K562 (cell line): Measurements from ENCODE around the gene KIF7. TPM values are rescaled to one million over a fixed set of nuclear protein-coding genes. Genes with fewer than 3 reads are reported as not detected.

ENCODE experiments used
- ATAC-seq: fragments of 200-7000 bp; cut with Tn5 transposase; 3 replicates; pipeline ENCODE4 v1.9.1; 2020; ENCODE audit warnings: moderate library complexity
- BruUV-seq: library from RNA; stranded (reverse); fragments of 400-500 nt; replicated peaks from 2 replicates; lab custom pipeline; 2021; lab: Mats Ljungman, UMichigan
- CTCF ChIA-PET: fragments of 300-600 bp; formaldehyde crosslinking; extraction: SDS; loops from one replicate; lab custom pipeline; 2021; ENCODE audit warnings: low intra/inter-chr PET ratio; lab: Yijun Ruan, JAX
- POLR2A ChIA-PET: fragments of 300-600, 350-650 bp; sonication (Branson Sonifier 250); formaldehyde crosslinking; extraction: SDS; loops from one replicate; lab custom pipeline; 2021; ENCODE audit warnings: antibody characterized with exemption, inconsistent platforms; lab: Yijun Ruan, JAX
- DNase-seq, 4 experiments: peaks; one replicate each; pipeline versions ENCODE4 v3.0.0 to v3.0.0-alpha.2; 2011 to 2018; ENCODE audit warnings: low spot score in 3 of 4, mixed read lengths in 3 of 4; ENCODE audit errors: extremely low read depth in 1 of 4
- FAIRE-seq: peaks from 2 replicates; lab custom pipeline; 2011; peaks lifted over from hg19 to GRCh38; lab: Jason Lieb, UNC
- H2AFZ ChIP-seq: 2 replicates; pipeline ENCODE4 v1.6.0; 2011; ENCODE audit warnings: low read depth, low read length, control low read depth, inconsistent platforms
- H3K27ac ChIP-seq: fragments of 200-600 bp; 3 replicates; pipeline ENCODE4 v1.8.0; 2011; ENCODE audit warnings: low read depth, mild to moderate bottlenecking, control low read depth, inconsistent platforms, low read length, moderate library complexity, mixed read lengths; ENCODE audit errors: extremely low read depth
- H3K27me3 ChIP-seq, 2 experiments: fragments of 300-600 bp in 1 of 2; 2 replicates in 1 of 2; 3 replicates in 1 of 2; pipeline versions ENCODE4 v1.6.0 to v1.8.0; 2011; ENCODE audit warnings: inconsistent platforms in 2 of 2, low read length in 2 of 2, mild to moderate bottlenecking in 1 of 2, mixed read lengths in 1 of 2, moderate library complexity in 1 of 2; ENCODE audit not compliant: control insufficient read depth in 2 of 2, insufficient read depth in 2 of 2
- H3K36me3 ChIP-seq: fragments of 300-600 bp; 3 replicates; pipeline ENCODE4 v1.8.0; 2011; ENCODE audit warnings: mild to moderate bottlenecking, low read length, inconsistent platforms; ENCODE audit not compliant: control insufficient read depth, insufficient read depth
- H3K4me1 ChIP-seq, 2 experiments: fragments of 200-600 bp in 1 of 2; replicated peaks in 1 of 2; 2 replicates in 1 of 2; 3 replicates in 1 of 2; pipeline versions ENCODE4 v1.5.1 to v1.8.0; 2011; ENCODE audit warnings: inconsistent platforms in 2 of 2, low read length in 2 of 2, mild to moderate bottlenecking in 1 of 2, mixed read lengths in 1 of 2, moderate library complexity in 1 of 2; ENCODE audit not compliant: control insufficient read depth in 2 of 2, insufficient read depth in 2 of 2
- H3K4me2 ChIP-seq: 2 replicates; pipeline ENCODE4 v1.6.1; 2011; ENCODE audit warnings: low read length, control low read depth, inconsistent platforms, mixed read lengths; ENCODE audit not compliant: insufficient read depth
- H3K4me3 ChIP-seq: fragments of 200-600 bp; sonication (generic), shearing (Covaris generic); 2 replicates; pipeline ENCODE4 v1.5.1; 2016; ENCODE audit warnings: control low read depth, inconsistent platforms
- H3K79me2 ChIP-seq: fragments of 200-600 bp; 3 replicates; pipeline ENCODE4 v1.8.0; 2011; ENCODE audit warnings: low read length, inconsistent platforms; ENCODE audit not compliant: control insufficient read depth, insufficient read depth
- H3K9ac ChIP-seq, 2 experiments: 2 replicates each; pipeline versions ENCODE4 v1.6.0 to v1.6.1; 2011; ENCODE audit warnings: low read depth in 2 of 2, low read length in 2 of 2, control low read depth in 1 of 2, inconsistent platforms in 1 of 2, mild to moderate bottlenecking in 1 of 2, mixed read lengths in 1 of 2; ENCODE audit not compliant: insufficient read depth in 1 of 2
- H3K9me1 ChIP-seq: one replicate; pipeline ENCODE4 v1.6.0; 2011; ENCODE audit warnings: inconsistent platforms, mild to moderate bottlenecking, low read length, moderate library complexity; ENCODE audit not compliant: control insufficient read depth, insufficient read depth
- H3K9me3 ChIP-seq: replicated peaks from 2 replicates; pipeline ENCODE4 v1.5.1; 2011; ENCODE audit warnings: low read depth, low read length, inconsistent platforms; ENCODE audit not compliant: control insufficient read depth, insufficient read depth
- H4K20me1 ChIP-seq: replicated peaks from 2 replicates; pipeline ENCODE4 v1.6.1; 2011; ENCODE audit warnings: low read length, inconsistent platforms, mixed read lengths; ENCODE audit not compliant: control insufficient read depth, insufficient read depth
- BRCA1 ChIP-seq, 2 experiments: fragments of 450-650 bp in 1 of 2; sonication (generic) in 1 of 2; formaldehyde crosslinking in 1 of 2; IDR thresholded peaks; 2 replicates each; pipeline versions ENCODE4 v1.5.0 to v1.6.1; 2017 to 2020; ENCODE audit warnings: mild to moderate bottlenecking in 1 of 2, missing genetic modification reagents in 1 of 2
- CHD4 ChIP-seq: fragments of 200-600 bp; sonication (generic); IDR thresholded peaks from 3 replicates; pipeline ENCODE4 v1.6.1; 2012; ENCODE audit warnings: low read depth, mild to moderate bottlenecking, mixed read lengths, low read length, inconsistent platforms; ENCODE audit not compliant: insufficient read depth, insufficient replicate concordance, poor library complexity, severe bottlenecking
- HEY1 ChIP-seq: fragments of 250-450 bp; sonication (Bioruptor Pico); IDR thresholded peaks from 2 replicates; pipeline ENCODE4 v1.5.0; 2020; ENCODE audit warnings: mild to moderate bottlenecking, moderate library complexity, borderline replicate concordance
- PYGO2 ChIP-seq: fragments of 450-650 bp; IDR thresholded peaks from 2 replicates; pipeline ENCODE4 v1.6.1; 2016; ENCODE audit warnings: mild to moderate bottlenecking, missing genetic modification characterization, moderate library complexity, missing compliant biosample characterization
- SMARCE1 ChIP-seq: fragments of 450-650 bp; IDR thresholded peaks from 2 replicates; pipeline ENCODE4 v1.7.1; 2016; ENCODE audit warnings: mild to moderate bottlenecking
- ZFP30 ChIP-seq: fragments of 250-450 bp; sonication (Bioruptor Pico); IDR thresholded peaks from 2 replicates; pipeline ENCODE4 v1.8.0; 2022; ENCODE audit warnings: moderate library complexity, mild to moderate bottlenecking, inconsistent platforms, borderline replicate concordance
- ZNF197 ChIP-seq: fragments of 200-800 bp; sonication (Bioruptor generic); IDR thresholded peaks from 2 replicates; pipeline ENCODE4 v1.6.1; 2016; ENCODE audit warnings: low read depth, missing genetic modification characterization, missing compliant biosample characterization
- WGBS: fragments of 100-300 bp; shearing (Covaris generic); methylation state at CpG from one replicate; pipeline ENCODE4 v1.1.6; 2016; ENCODE audit warnings: low coverage, mixed read lengths; ENCODE audit not compliant: insufficient coverage; ENCODE audit errors: missing lambda C conversion rate; 5-methylcytosine and 5-hydroxymethylcytosine counted together
- in situ Hi-C: fragments of 300-500 bp; cut with MboI; formaldehyde crosslinking; loops from 4 replicates; pipeline ENCODE4 v1.15.0; 2018; ENCODE audit warnings: inconsistent platforms, mixed read lengths
- intact Hi-C: fragments of 100-400 bp; cut with micrococcal nuclease; formaldehyde crosslinking; loops from 2 replicates; pipeline ENCODE4 v1.14.2; 2022
- polyA plus RNA-seq, 8 experiments: library from polyadenylated mRNA; depleted of rRNA in 4 of 8; stranded (reverse) in 5 of 8; unstranded in 3 of 8; fragments of >200 nt; fragmentation: Nextera tagmentation in 2 of 8; fragmentation: Illumina TruSeq in 1 of 8; extraction: Ambion mirVana in 2 of 8; extraction: Trizol in 1 of 8; gene quantifications; 2 replicates each; pipeline versions ENCODE4 v1.2.1 to v1.2.3, GENCODE V29; 2011 to 2014; ENCODE audit warnings: inconsistent platforms in 1 of 8, missing spikeins in 1 of 8
- total RNA-seq, 7 experiments: library from RNA; depleted of rRNA in 6 of 7; stranded (reverse); fragments of >200 nt in 6 of 7; fragmentation: Illumina TruSeq in 2 of 7; extraction: Trizol in 2 of 7; gene quantifications; 2 replicates each; pipeline versions ENCODE4 v1.2.1 to v1.2.3, GENCODE V29; 2011 to 2021; ENCODE audit warnings: low replicate concordance in 1 of 7
- TF ChIP-seq, protein P1 (sequence below), 3 experiments: IDR thresholded peaks in 2 of 3; conservative IDR thresholded peaks in 1 of 3; 2 replicates each; pipeline ENCODE4 v1.5.1; 2011 to 2012; ENCODE audit warnings: low read length in 3 of 3, mild to moderate bottlenecking in 3 of 3, control low read depth in 2 of 3, improper control_type of control experiment in 1 of 3, inconsistent platforms in 1 of 3, low read depth in 1 of 3, mixed read lengths in 1 of 3, moderate library complexity in 1 of 3; ENCODE audit not compliant: insufficient read depth in 2 of 3
- TF ChIP-seq, protein P2 (sequence below): sonication (generic); formaldehyde crosslinking; IDR thresholded peaks from 2 replicates; pipeline ENCODE4 v1.8.1; 2023; ENCODE audit warnings: mild to moderate bottlenecking, missing genetic modification reagents
- TF ChIP-seq, protein P3 (sequence below): fragments of 450-650 bp; IDR thresholded peaks from 2 replicates; pipeline ENCODE4 v1.6.1; 2016; ENCODE audit warnings: antibody characterized with exemption

The KIF7 gene
- total and polyA plus RNA-seq, 9 of the 15 experiments (the other 6 are each of a cell fraction or from before 2014, with no cell fraction given), result 0.04 to 2.0 (median 0.58) TPM

DNA sequence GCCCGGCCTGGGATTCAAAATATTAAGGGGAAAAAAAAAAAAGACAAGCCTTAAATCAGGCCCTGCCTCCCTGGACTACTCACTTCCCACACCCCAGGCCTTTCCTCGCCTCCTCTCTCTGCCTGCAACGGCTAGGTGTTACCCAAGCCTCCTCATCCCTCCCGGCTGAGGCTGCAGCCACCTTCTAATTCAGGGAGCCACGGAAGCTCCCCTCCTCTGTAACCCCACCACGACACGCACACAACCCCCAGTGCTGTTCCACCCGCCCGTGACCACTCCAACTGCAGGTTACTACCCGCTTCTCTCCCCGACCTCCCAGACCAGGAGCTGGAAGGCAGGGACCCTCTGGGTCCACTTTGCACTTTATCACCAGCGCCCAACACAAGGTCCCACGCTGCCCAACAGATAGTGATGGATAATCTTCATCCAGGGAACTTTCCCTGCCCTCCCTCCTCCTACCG lies 936 bp downstream of the KIF7 start:
- DNase-seq, result no peak
- FAIRE-seq, result no peak
- no peaks in the 10 kb centered on the region for H4K20me1 ChIP-seq
- H3K4me1 ChIP-seq, result peaks cover 0 to 22% of the 10 kb centered on the region in 2 experiments; a peak in 4 of 5 replicates
- ChIA-PET CTCF (no interaction called here), POLR2A (interaction anchor here (0.6 kb wide), 1 partner anchor 39 kb away, joined by 3 read pairs; no protein-coding TSS in a partner anchor)
- no TSS peak for BruUV-seq
- 19% methylated on average over 13 of the region's 14 CpGs for WGBS
- H3K27me3 ChIP-seq, result peaks cover 7 to 35% of the 10 kb centered on the region in 2 experiments; a peak in 3 of 5 replicates
- TF ChIP-seq ZNF197 (CRISPR knock-in tag), result no peak
- no peak for TF ChIP-seq PYGO2 (tag)
- TF ChIP-seq, protein P1, sequence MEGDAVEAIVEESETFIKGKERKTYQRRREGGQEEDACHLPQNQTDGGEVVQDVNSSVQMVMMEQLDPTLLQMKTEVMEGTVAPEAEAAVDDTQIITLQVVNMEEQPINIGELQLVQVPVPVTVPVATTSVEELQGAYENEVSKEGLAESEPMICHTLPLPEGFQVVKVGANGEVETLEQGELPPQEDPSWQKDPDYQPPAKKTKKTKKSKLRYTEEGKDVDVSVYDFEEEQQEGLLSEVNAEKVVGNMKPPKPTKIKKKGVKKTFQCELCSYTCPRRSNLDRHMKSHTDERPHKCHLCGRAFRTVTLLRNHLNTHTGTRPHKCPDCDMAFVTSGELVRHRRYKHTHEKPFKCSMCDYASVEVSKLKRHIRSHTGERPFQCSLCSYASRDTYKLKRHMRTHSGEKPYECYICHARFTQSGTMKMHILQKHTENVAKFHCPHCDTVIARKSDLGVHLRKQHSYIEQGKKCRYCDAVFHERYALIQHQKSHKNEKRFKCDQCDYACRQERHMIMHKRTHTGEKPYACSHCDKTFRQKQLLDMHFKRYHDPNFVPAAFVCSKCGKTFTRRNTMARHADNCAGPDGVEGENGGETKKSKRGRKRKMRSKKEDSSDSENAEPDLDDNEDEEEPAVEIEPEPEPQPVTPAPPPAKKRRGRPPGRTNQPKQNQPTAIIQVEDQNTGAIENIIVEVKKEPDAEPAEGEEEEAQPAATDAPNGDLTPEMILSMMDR (IDR thresholded peaks at IDR 0.05 in 2 of 3, conservative IDR thresholded peaks at IDR 0.05 in 1 of 3; ENCODE audit: insufficient read depth in 2 of 3, low read depth in 1 of 3, low read length in 3 of 3), result no peak
- no peak for TF ChIP-seq CHD4
- TF ChIP-seq SMARCE1, result no peak
- no peak for TF ChIP-seq HEY1 (CRISPR knock-in tag)
- no peak for TF ChIP-seq ZFP30 (CRISPR knock-in tag)
- TF ChIP-seq, protein P2, sequence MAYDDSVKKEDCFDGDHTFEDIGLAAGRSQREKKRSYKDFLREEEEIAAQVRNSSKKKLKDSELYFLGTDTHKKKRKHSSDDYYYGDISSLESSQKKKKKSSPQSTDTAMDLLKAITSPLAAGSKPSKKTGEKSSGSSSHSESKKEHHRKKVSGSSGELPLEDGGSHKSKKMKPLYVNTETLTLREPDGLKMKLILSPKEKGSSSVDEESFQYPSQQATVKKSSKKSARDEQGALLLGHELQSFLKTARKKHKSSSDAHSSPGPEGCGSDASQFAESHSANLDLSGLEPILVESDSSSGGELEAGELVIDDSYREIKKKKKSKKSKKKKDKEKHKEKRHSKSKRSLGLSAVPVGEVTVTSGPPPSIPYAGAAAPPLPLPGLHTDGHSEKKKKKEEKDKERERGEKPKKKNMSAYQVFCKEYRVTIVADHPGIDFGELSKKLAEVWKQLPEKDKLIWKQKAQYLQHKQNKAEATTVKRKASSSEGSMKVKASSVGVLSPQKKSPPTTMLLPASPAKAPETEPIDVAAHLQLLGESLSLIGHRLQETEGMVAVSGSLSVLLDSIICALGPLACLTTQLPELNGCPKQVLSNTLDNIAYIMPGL (CRISPR knock-in tag), result no peak
- TF ChIP-seq, protein P3, sequence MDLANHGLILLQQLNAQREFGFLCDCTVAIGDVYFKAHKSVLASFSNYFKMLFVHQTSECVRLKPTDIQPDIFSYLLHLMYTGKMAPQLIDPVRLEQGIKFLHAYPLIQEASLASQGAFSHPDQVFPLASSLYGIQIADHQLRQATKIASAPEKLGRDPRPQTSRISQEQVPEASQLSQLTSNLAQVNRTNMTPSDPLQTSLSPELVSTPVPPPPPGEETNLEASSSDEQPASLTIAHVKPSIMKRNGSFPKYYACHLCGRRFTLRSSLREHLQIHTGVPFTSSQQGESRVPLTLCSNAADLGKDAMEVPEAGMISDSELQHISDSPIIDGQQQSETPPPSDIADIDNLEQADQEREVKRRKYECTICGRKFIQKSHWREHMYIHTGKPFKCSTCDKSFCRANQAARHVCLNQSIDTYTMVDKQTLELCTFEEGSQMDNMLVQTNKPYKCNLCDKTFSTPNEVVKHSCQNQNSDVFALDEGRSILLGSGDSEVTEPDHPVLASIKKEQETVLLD, result no peak
- no peak for TF ChIP-seq BRCA1 (IDR thresholded peaks at IDR 0.05)
- no peak for TF ChIP-seq BRCA1 (CRISPR knock-in tag; IDR thresholded peaks at IDR 0.05)
- H3K9ac ChIP-seq, result peak overlapping the region in 1 of 2 experiments; percentile 71; a peak in 2 of 4 replicates
- no peaks in the 10 kb centered on the region for H3K79me2 ChIP-seq
- in situ Hi-C loops, result no loop called here
- no peak for ATAC-seq
- H3K27ac ChIP-seq, result no peak overlapping the region
- H2AFZ ChIP-seq, result no peak overlapping the region
- peak overlapping the region; percentile 68 for H3K4me2 ChIP-seq
- H3K4me3 ChIP-seq, result peak overlapping the region; percentile 45; the same call in 1 of the 2 replicates
- no peaks in the 10 kb centered on the region for H3K36me3 ChIP-seq
- intact Hi-C loops, result no loop called here
- H3K9me3 ChIP-seq, result no peaks in the 10 kb centered on the region
- no peaks in the 10 kb centered on the region for H3K9me1 ChIP-seq
